ENCODE results near the gene HERPUD1. TPM values are rescaled to one million over a fixed set of nuclear protein-coding genes. Genes with fewer than 3 reads are reported as not detected.

The HERPUD1 gene
- total and polyA plus RNA-seq, 2 of the 13 experiments (the other 11 are each of a cell fraction or from before 2014, with no cell fraction given) = 96.2 to 323 TPM

- 0 out of 2 replicates have a peak, but pooled peaks have one; percentile 35 for TF ChIP-seq ZNF784 (CRISPR knock-in tag; IDR thresholded peaks at IDR 0.05; ENCODE audit: borderline replicate concordance)
- 0 out of 2 replicates have a peak, but pooled peaks have one; percentile 18 for TF ChIP-seq ZKSCAN1 (IDR thresholded peaks at IDR 0.05; ENCODE audit: low read length)
- TF ChIP-seq ZBTB10 (CRISPR knock-in tag; IDR thresholded peaks at IDR 0.05; ENCODE audit: borderline replicate concordance) = 0 out of 2 replicates have a peak, but pooled peaks have one; percentile 37
- 0 out of 2 replicates have a peak, but pooled peaks have one; percentile 52 for TF ChIP-seq LCORL (IDR thresholded peaks at IDR 0.05)
- peak; percentile 78 for TF ChIP-seq LCORL (CRISPR knock-in tag; IDR thresholded peaks at IDR 0.05)
- TF ChIP-seq, protein P1, sequence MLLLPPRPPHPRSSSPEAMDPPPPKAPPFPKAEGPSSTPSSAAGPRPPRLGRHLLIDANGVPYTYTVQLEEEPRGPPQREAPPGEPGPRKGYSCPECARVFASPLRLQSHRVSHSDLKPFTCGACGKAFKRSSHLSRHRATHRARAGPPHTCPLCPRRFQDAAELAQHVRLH (CRISPR knock-in tag; IDR thresholded peaks at IDR 0.05; ENCODE audit: borderline replicate concordance, low read depth) = peak; percentile 94
- TF ChIP-seq, protein P2, sequence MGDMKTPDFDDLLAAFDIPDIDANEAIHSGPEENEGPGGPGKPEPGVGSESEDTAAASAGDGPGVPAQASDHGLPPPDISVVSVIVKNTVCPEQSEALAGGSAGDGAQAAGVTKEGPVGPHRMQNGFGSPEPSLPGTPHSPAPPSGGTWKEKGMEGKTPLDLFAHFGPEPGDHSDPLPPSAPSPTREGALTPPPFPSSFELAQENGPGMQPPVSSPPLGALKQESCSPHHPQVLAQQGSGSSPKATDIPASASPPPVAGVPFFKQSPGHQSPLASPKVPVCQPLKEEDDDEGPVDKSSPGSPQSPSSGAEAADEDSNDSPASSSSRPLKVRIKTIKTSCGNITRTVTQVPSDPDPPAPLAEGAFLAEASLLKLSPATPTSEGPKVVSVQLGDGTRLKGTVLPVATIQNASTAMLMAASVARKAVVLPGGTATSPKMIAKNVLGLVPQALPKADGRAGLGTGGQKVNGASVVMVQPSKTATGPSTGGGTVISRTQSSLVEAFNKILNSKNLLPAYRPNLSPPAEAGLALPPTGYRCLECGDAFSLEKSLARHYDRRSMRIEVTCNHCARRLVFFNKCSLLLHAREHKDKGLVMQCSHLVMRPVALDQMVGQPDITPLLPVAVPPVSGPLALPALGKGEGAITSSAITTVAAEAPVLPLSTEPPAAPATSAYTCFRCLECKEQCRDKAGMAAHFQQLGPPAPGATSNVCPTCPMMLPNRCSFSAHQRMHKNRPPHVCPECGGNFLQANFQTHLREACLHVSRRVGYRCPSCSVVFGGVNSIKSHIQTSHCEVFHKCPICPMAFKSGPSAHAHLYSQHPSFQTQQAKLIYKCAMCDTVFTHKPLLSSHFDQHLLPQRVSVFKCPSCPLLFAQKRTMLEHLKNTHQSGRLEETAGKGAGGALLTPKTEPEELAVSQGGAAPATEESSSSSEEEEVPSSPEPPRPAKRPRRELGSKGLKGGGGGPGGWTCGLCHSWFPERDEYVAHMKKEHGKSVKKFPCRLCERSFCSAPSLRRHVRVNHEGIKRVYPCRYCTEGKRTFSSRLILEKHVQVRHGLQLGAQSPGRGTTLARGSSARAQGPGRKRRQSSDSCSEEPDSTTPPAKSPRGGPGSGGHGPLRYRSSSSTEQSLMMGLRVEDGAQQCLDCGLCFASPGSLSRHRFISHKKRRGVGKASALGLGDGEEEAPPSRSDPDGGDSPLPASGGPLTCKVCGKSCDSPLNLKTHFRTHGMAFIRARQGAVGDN (CRISPR knock-in tag; IDR thresholded peaks at IDR 0.05) = peak; percentile 85
- peak; percentile 94 for TF ChIP-seq ATF2 (CRISPR knock-in tag; IDR thresholded peaks at IDR 0.05)
- TF ChIP-seq TFE3 (CRISPR knock-in tag; IDR thresholded peaks at IDR 0.05) = peak; percentile 34; the same call in 1 of the 2 replicates
- 0 out of 2 replicates have a peak, but pooled peaks have one; percentile 44 for TF ChIP-seq SIX4 (CRISPR knock-in tag; IDR thresholded peaks at IDR 0.05)
- TF ChIP-seq DPF2 (CRISPR knock-in tag; IDR thresholded peaks at IDR 0.05; ENCODE audit: borderline replicate concordance, low read depth) = peak; percentile 69; the same call in 1 of the 2 replicates
- TF ChIP-seq KLF12 (CRISPR knock-in tag; IDR thresholded peaks at IDR 0.05; ENCODE audit: borderline replicate concordance) = peak; percentile 99
- TF ChIP-seq SALL2 (CRISPR knock-in tag; IDR thresholded peaks at IDR 0.05) = no peak
- TF ChIP-seq ZNF644 (CRISPR knock-in tag; IDR thresholded peaks at IDR 0.05; ENCODE audit: low read depth) = 0 out of 2 replicates have a peak, but pooled peaks have one; percentile 23
Measured at GRCh38 chr16:56964243-56965148, 32.6 kb downstream of the HERPUD1 start (continued).
